Keratinocyte (primary cell): ENCODE data around the gene GNPTG. TPM values are rescaled to one million over a fixed set of nuclear protein-coding genes. Genes with fewer than 3 reads are reported as not detected.

Source experiments
- DNase-seq: peaks from one replicate; pipeline ENCODE4 v3.0.0-alpha.2; 2011; ENCODE audit warnings: low read depth, missing footprints, low spot score
- FAIRE-seq: peaks from 2 replicates; lab custom pipeline; 2011; peaks lifted over from hg19 to GRCh38; lab: Jason Lieb, UNC
- H2AFZ ChIP-seq: 2 replicates; pipeline ENCODE4 v1.6.0; 2012; ENCODE audit warnings: low read length, control low read depth, inconsistent platforms; ENCODE audit not compliant: control insufficient read depth
- H3K27ac ChIP-seq: 2 replicates; pipeline ENCODE4 v1.5.1; 2011; ENCODE audit warnings: low read length; ENCODE audit not compliant: control insufficient read depth, insufficient read depth
- H3K27me3 ChIP-seq: 3 replicates; pipeline ENCODE4 v1.6.0; 2011; ENCODE audit warnings: low read length; ENCODE audit not compliant: control insufficient read depth, insufficient read depth; ENCODE audit errors: extremely low read depth
- H3K36me3 ChIP-seq, 2 experiments: 2 replicates in 1 of 2; 3 replicates in 1 of 2; pipeline ENCODE4 v1.5.1; 2011; ENCODE audit warnings: low read length in 2 of 2, mild to moderate bottlenecking in 1 of 2; ENCODE audit not compliant: control insufficient read depth in 2 of 2, insufficient read depth in 2 of 2; ENCODE audit errors: extremely low read depth in 1 of 2
- H3K4me1 ChIP-seq: 3 replicates; pipeline ENCODE4 v1.5.1; 2011; ENCODE audit warnings: low read length; ENCODE audit not compliant: control insufficient read depth, insufficient read depth; ENCODE audit errors: extremely low read depth
- H3K4me2 ChIP-seq: 3 replicates; pipeline ENCODE4 v1.6.0; 2011; ENCODE audit warnings: low read depth, low read length; ENCODE audit not compliant: control insufficient read depth, insufficient read depth; ENCODE audit errors: extremely low read depth
- H3K4me3 ChIP-seq, 3 experiments: fragments of 200-600 bp in 1 of 3; sonication (generic) in 1 of 3; 2 replicates in 2 of 3; 3 replicates in 1 of 3; pipeline ENCODE4 v1.5.1; 2011 to 2016; ENCODE audit warnings: low read length in 3 of 3, mild to moderate bottlenecking in 3 of 3, control low read depth in 2 of 3, inconsistent platforms in 1 of 3, low read depth in 1 of 3, mixed read lengths in 1 of 3, mixed run types in 1 of 3, moderate library complexity in 1 of 3; ENCODE audit not compliant: control insufficient read depth in 2 of 3, insufficient read depth in 2 of 3; ENCODE audit errors: extremely low read depth in 1 of 3
- H3K79me2 ChIP-seq: 2 replicates; pipeline ENCODE4 v1.6.0; 2012; ENCODE audit warnings: low read length; ENCODE audit not compliant: control insufficient read depth, insufficient read depth
- H3K9ac ChIP-seq: 3 replicates; pipeline ENCODE4 v1.6.0; 2011; ENCODE audit warnings: low read length; ENCODE audit not compliant: control insufficient read depth, insufficient read depth; ENCODE audit errors: extremely low read depth
- H3K9me1 ChIP-seq: 3 replicates; pipeline ENCODE4 v1.6.0; 2011; ENCODE audit warnings: low read length; ENCODE audit not compliant: control insufficient read depth, insufficient read depth; ENCODE audit errors: extremely low read depth
- H3K9me3 ChIP-seq: 2 replicates; pipeline ENCODE4 v1.5.1; 2012; ENCODE audit warnings: low read depth, low read length; ENCODE audit not compliant: control insufficient read depth
- H4K20me1 ChIP-seq: 3 replicates; pipeline ENCODE4 v1.6.0; 2011; ENCODE audit warnings: low read length; ENCODE audit not compliant: control insufficient read depth, insufficient read depth; ENCODE audit errors: extremely low read depth
- CTCF ChIP-seq, 3 experiments: IDR thresholded peaks in 1 of 3; conservative IDR thresholded peaks in 1 of 3; optimal IDR thresholded peaks in 1 of 3; 2 replicates in 2 of 3; 3 replicates in 1 of 3; pipeline versions ENCODE3 to v1.5.1; 2011; ENCODE audit warnings: low read length in 3 of 3, mild to moderate bottlenecking in 3 of 3, moderate library complexity in 2 of 3, control low read depth in 1 of 3, inconsistent platforms in 1 of 3; ENCODE audit not compliant: insufficient read depth in 2 of 3; ENCODE audit errors: extremely low read depth in 1 of 3
- EZH2 ChIP-seq: IDR thresholded peaks from one replicate; pipeline ENCODE4 v1.6.1; 2012; ENCODE audit warnings: inconsistent platforms, mild to moderate bottlenecking, low read length, moderate library complexity
- dilution Hi-C: fragments of 300-500 bp; cut with MboI; formaldehyde crosslinking; loops from one replicate; pipeline ENCODE4 v1.7.0; 2020; ENCODE audit warnings: low sequenced_read_pairs; ENCODE audit not compliant: extremely low pct_ligation_motif_present
- polyA plus RNA-seq, 5 experiments: library from polyadenylated mRNA; depleted of rRNA in 3 of 5; stranded (reverse) in 3 of 5; stranded (forward) in 1 of 5; unstranded in 1 of 5; fragments of >200 nt; gene quantifications; 1 replicate in 1 of 5; 2 replicates in 3 of 5; 3 replicates in 1 of 5; pipeline versions ENCODE4 v1.2.1 to v1.2.3, GENCODE V29; 2011 to 2012; ENCODE audit warnings: missing spikeins in 2 of 5, low read depth in 1 of 5, low replicate concordance in 1 of 5

The GNPTG gene
- polyA plus RNA-seq, 1 donor (not counting 4 experiments of a cell fraction or from before 2014, with no cell fraction given): 30.9 TPM

DNA sequence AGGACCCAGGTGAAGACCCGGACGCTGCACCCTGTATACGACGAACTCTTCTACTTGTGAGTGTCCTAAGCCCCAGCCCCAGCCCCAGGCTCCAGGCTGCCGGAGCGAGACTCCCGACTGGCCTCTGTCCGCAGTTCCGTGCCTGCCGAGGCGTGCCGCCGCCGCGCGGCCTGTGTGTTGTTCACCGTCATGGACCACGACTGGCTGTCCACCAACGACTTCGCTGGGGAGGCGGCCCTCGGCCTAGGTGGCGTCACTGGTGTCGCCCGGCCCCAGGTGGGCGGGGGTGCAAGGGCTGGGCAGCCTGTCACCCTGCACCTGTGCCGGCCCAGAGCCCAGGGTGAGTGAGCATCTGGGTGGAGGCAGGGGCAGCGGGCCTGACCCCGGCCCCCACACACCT lies 3.8 kb upstream of the GNPTG start:
- no peak overlapping the region for H3K9ac ChIP-seq
- DNase-seq: no peak
- TF ChIP-seq EZH2 (no peak), CTCF (optimal IDR thresholded peaks at IDR 0.05 in 1 of 3, IDR thresholded peaks at IDR 0.05 in 1 of 3, conservative IDR thresholded peaks at IDR 0.05 in 1 of 3; ENCODE audit: extremely low read depth in 1 of 3, insufficient read depth in 2 of 3, low read length in 3 of 3) (no peak)
- peaks cover 12 to 15% of the 10 kb centered on the region in 2 experiments for H3K36me3 ChIP-seq
- peaks cover 6% of the 10 kb centered on the region for H3K27me3 ChIP-seq
- no peak overlapping the region for H3K27ac ChIP-seq
- H4K20me1 ChIP-seq: peaks cover 2% of the 10 kb centered on the region
- peaks cover 30% of the 10 kb centered on the region for H3K4me1 ChIP-seq
- no peaks in the 10 kb centered on the region for H3K9me3 ChIP-seq
- dilution Hi-C loops: no loop called here
- no peak for FAIRE-seq
- no peak overlapping the region for H3K4me2 ChIP-seq
- H3K79me2 ChIP-seq: peaks cover 26% of the 10 kb centered on the region
- H3K9me1 ChIP-seq: no peaks in the 10 kb centered on the region
- no peak overlapping the region for H2AFZ ChIP-seq
- no peak overlapping the region for H3K4me3 ChIP-seq

DNA sequence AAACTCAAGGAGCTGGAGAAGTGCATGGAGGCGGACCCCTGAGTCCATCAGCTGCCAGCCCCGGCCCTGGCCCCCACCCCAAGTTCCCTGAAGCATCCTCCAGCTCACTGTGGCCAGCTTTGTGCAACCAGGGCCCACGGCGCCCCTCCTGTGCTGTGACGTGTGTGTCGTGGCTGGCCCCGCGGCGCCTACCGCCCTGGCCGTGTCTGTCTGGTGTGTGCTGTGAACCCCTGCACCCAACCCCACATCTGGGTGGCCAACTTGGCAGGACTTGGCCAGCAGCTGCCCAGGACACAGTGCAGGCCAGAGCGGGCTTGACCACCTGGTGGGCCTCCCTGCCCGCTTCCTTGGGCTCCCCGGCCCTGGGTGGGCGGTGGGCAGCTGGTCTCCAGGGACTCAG lies 3.3 kb upstream of the GNPTG start:
- peaks cover 31% of the 10 kb centered on the region for H3K4me1 ChIP-seq
- FAIRE-seq: no peak
- TF ChIP-seq CTCF (optimal IDR thresholded peaks at IDR 0.05 in 1 of 3, IDR thresholded peaks at IDR 0.05 in 1 of 3, conservative IDR thresholded peaks at IDR 0.05 in 1 of 3; ENCODE audit: extremely low read depth in 1 of 3, insufficient read depth in 2 of 3, low read length in 3 of 3) (no peak), EZH2 (no peak)

More for the DNA sequence above, 3.3 kb upstream of the GNPTG start:
- Histone ChIP-seq H3K27me3 (peaks cover 3% of the 10 kb centered on the region), H3K4me3 (no peak overlapping the region), H3K36me3 (peaks cover 12 to 15% of the 10 kb centered on the region in 2 experiments), H4K20me1 (peaks cover 2% of the 10 kb centered on the region), H3K9me3 (no peaks in the 10 kb centered on the region), H2AFZ (no peak overlapping the region), H3K27ac (no peak overlapping the region), H3K9ac (no peak overlapping the region), H3K4me2 (no peak overlapping the region), H3K9me1 (peaks cover under 1% of the 10 kb centered on the region), H3K79me2 (peaks cover 31% of the 10 kb centered on the region)
- dilution Hi-C loops: no loop called here
- no peak for DNase-seq
